PFSK-1 (cell line): ENCODE measurements around the gene BSPH1.

Experiments used
- POLR2AphosphoS5 ChIP-seq: IDR thresholded peaks from 2 replicates; pipeline ENCODE4 v1.6.1; 2012; ENCODE audit warnings: low read depth, mild to moderate bottlenecking, control low read depth, low read length, moderate library complexity
- SIN3A ChIP-seq: IDR thresholded peaks from 2 replicates; pipeline ENCODE4 v1.6.1; 2012; ENCODE audit warnings: mild to moderate bottlenecking, low read length, moderate library complexity, borderline replicate concordance; ENCODE audit not compliant: insufficient read depth
- TAF1 ChIP-seq: IDR thresholded peaks from 2 replicates; pipeline ENCODE4 v1.6.1; 2012; ENCODE audit warnings: low read length, control low read depth, borderline replicate concordance; ENCODE audit not compliant: insufficient read depth

DNA sequence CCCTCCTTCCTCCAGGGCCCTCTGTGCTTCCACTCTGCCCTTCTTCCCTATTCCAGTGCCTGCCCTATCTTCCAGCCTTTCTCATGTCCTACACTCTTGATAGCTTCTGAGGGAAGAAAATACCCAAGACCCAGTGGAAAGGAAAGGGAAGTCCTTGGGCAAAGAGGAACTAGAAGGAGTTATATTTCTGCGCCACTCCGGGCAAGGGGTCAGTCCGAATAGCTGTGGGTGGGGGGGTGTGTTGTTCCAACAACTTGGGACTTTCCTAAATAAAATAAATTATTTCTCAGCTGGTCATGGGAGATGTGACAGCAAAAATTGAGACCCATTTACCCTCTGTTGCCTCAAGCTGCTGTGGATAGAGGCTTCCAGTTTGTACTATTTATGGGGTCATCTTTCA lies 28.7 kb upstream of the BSPH1 start:
- TF ChIP-seq POLR2AphosphoS5 (no peak), SIN3A (no peak), TAF1 (no peak)
